Gastrocnemius medialis (tissue), 4 donors: ENCODE data around the gene HOTAIR. TPM values are rescaled to one million over a fixed set of nuclear protein-coding genes. Genes with fewer than 3 reads are reported as not detected.

Experiments used
- ATAC-seq, 2 donors: fragments of 150-250 bp; one replicate each; pipeline ENCODE4 v1.9.1; 2016
- DNase-seq, 2 donors: peaks; one replicate each; pipeline ENCODE4 v3.0.0-alpha.2; 2019
- H3K27ac ChIP-seq, 4 donors: fragments of 200-600 bp; sonication (generic); 1 replicate in 1 of 4; 2 replicates in 3 of 4; pipeline ENCODE4 v1.5.1; 2016 to 2018; ENCODE audit warnings: mild to moderate bottlenecking in 2 of 4, moderate library complexity in 1 of 4
- H3K27me3 ChIP-seq, 3 donors: fragments of 200-600 bp; sonication (generic) in 2 of 3; 1 replicate in 1 of 3; 2 replicates in 2 of 3; pipeline versions ENCODE4 v1.5.1 to v1.6.0; 2016 to 2019; ENCODE audit warnings: mild to moderate bottlenecking in 1 of 3, moderate library complexity in 1 of 3
- H3K36me3 ChIP-seq, 2 donors: fragments of 200-600 bp; sonication (generic) in 1 of 2; one replicate each; pipeline ENCODE4 v1.5.1; 2017 to 2018
- H3K4me1 ChIP-seq, 2 donors: fragments of 200-600 bp; sonication (generic) in 1 of 2; one replicate each; pipeline ENCODE4 v1.5.1; 2016 to 2017; ENCODE audit warnings: mild to moderate bottlenecking in 2 of 2
- H3K4me3 ChIP-seq, 4 donors: fragments of 200-600 bp; sonication (generic) in 3 of 4; 1 replicate in 1 of 4; 2 replicates in 3 of 4; pipeline ENCODE4 v1.5.1; 2016 to 2019; ENCODE audit warnings: mild to moderate bottlenecking in 2 of 4
- H3K9me3 ChIP-seq, 3 donors: fragments of 200-600 bp; sonication (generic) in 2 of 3; 1 replicate in 1 of 3; 2 replicates in 2 of 3; pipeline ENCODE4 v1.5.1; 2016 to 2019
- POLR2A ChIP-seq, 2 donors: fragments of 450-650 bp; IDR thresholded peaks; one replicate each; pipeline ENCODE4 v1.6.1; 2017; ENCODE audit warnings: antibody characterized with exemption in 2 of 2, mild to moderate bottlenecking in 2 of 2, moderate library complexity in 2 of 2
- in situ Hi-C, 4 donors: fragments of 200-750 bp; cut with MboI; loops; one replicate each; pipeline versions ENCODE4 v1.15.0 to v1.8.0; 2017; ENCODE audit warnings: low sequenced_read_pairs in 4 of 4
- intact Hi-C: fragments of 100-400 bp; cut with DNase I; formaldehyde crosslinking; loops from one replicate; pipeline ENCODE4 v1.15.1; 2023; ENCODE audit warnings: low total_unique reads
- total RNA-seq, 4 donors: library from RNA; depleted of rRNA; stranded (reverse); fragments of >200 nt; gene quantifications; one replicate each; pipeline versions ENCODE4 v1.1.0 to v1.2.3, GENCODE V29; 2016
- TF ChIP-seq, protein P1 (sequence below), 5 experiments: fragments of 450-650 bp in 3 of 5; fragments of 200-600 bp in 2 of 5; sonication (generic) in 2 of 5; IDR thresholded peaks in 4 of 5; conservative IDR thresholded peaks in 1 of 5; 1 replicate in 4 of 5; 2 replicates in 1 of 5; pipeline ENCODE4 v1.5.1; 2016 to 2019; ENCODE audit warnings: antibody characterized with exemption in 5 of 5, mild to moderate bottlenecking in 3 of 5, moderate library complexity in 3 of 5

The HOTAIR gene
- total RNA-seq, 4 donors from 2014 or later: 0.35 to 0.83 (median 0.56) TPM; not detected in 1

- peaks cover 24 to 25% of the 10 kb centered on the region in 2 donors for H3K4me1 ChIP-seq
- H3K27me3 ChIP-seq: peaks cover 0 to 4% (median 0%) of the 10 kb centered on the region in 3 donors
- no peaks in the 10 kb centered on the region for H3K36me3 ChIP-seq
- in situ Hi-C loops: loop anchor here in 3 of 4 donors (25.0 kb wide), 3 partner anchors 214 to 1714 kb away; partner anchors contain the start of genes GPR84 (in 2 of the 3), BLOC1S1 (in 1 of the 3), ITGA7 (in 1 of the 3) and RDH5 (in 1 of the 3)
- no peaks in the 10 kb centered on the region for H3K9me3 ChIP-seq
- TF ChIP-seq POLR2A (IDR thresholded peaks at IDR 0.05): peak in 1 of 2 donors; percentile 1
- TF ChIP-seq, protein P1, sequence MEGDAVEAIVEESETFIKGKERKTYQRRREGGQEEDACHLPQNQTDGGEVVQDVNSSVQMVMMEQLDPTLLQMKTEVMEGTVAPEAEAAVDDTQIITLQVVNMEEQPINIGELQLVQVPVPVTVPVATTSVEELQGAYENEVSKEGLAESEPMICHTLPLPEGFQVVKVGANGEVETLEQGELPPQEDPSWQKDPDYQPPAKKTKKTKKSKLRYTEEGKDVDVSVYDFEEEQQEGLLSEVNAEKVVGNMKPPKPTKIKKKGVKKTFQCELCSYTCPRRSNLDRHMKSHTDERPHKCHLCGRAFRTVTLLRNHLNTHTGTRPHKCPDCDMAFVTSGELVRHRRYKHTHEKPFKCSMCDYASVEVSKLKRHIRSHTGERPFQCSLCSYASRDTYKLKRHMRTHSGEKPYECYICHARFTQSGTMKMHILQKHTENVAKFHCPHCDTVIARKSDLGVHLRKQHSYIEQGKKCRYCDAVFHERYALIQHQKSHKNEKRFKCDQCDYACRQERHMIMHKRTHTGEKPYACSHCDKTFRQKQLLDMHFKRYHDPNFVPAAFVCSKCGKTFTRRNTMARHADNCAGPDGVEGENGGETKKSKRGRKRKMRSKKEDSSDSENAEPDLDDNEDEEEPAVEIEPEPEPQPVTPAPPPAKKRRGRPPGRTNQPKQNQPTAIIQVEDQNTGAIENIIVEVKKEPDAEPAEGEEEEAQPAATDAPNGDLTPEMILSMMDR (IDR thresholded peaks at IDR 0.05 in 4 of 5, conservative IDR thresholded peaks at IDR 0.05 in 1 of 5): peak in 1 of 5 experiments; percentile 16
- H3K27ac ChIP-seq: peak overlapping the region; percentile 94 to 100 (median 98)
- intact Hi-C loops: loop anchor here (10.0 kb wide), 2 partner anchors 954 to 1726 kb away; partner anchors contain the start of genes CD63 and RDH5
- DNase-seq: no peak
- peak overlapping the region; percentile 64 to 88 (median 80) for H3K4me3 ChIP-seq
- no peak for ATAC-seq
These were observed 23.6 kb upstream of the HOTAIR start for GRCh38 chr12:53998110-53998899.

- H3K36me3 ChIP-seq: no peaks in the 10 kb centered on the region
- DNase-seq (peak in 1 of 2 donors; percentile 78), ATAC-seq (peak in 1 of 2 donors; percentile 2)
- H3K9me3 ChIP-seq: no peaks in the 10 kb centered on the region
- peak overlapping the region; percentile 64 to 88 (median 80) for H3K4me3 ChIP-seq
- H3K4me1 ChIP-seq: peaks cover 29% of the 10 kb centered on the region in 2 donors
- peaks cover 0 to 4% (median 0%) of the 10 kb centered on the region in 3 donors for H3K27me3 ChIP-seq
- in situ Hi-C loops: loop anchor here in 3 of 4 donors (25.0 kb wide), 3 partner anchors 215 to 1715 kb away; partner anchors contain the start of genes GPR84 (in 2 of the 3), BLOC1S1 (in 1 of the 3), ITGA7 (in 1 of the 3) and RDH5 (in 1 of the 3)
- TF ChIP-seq, protein P1 (IDR thresholded peaks at IDR 0.05 in 4 of 5, conservative IDR thresholded peaks at IDR 0.05 in 1 of 5): no peak
- TF ChIP-seq POLR2A (IDR thresholded peaks at IDR 0.05): peak; percentile 11 to 22
- intact Hi-C loops: loop anchor here (10.0 kb wide), 2 partner anchors 953 to 1727 kb away; partner anchors contain the start of genes CD63 and RDH5
- H3K27ac ChIP-seq: peak overlapping the region; percentile 94 to 100 (median 98)
These were observed 22.7 kb upstream of the HOTAIR start for GRCh38 chr12:53997204-53998109.

DNA sequence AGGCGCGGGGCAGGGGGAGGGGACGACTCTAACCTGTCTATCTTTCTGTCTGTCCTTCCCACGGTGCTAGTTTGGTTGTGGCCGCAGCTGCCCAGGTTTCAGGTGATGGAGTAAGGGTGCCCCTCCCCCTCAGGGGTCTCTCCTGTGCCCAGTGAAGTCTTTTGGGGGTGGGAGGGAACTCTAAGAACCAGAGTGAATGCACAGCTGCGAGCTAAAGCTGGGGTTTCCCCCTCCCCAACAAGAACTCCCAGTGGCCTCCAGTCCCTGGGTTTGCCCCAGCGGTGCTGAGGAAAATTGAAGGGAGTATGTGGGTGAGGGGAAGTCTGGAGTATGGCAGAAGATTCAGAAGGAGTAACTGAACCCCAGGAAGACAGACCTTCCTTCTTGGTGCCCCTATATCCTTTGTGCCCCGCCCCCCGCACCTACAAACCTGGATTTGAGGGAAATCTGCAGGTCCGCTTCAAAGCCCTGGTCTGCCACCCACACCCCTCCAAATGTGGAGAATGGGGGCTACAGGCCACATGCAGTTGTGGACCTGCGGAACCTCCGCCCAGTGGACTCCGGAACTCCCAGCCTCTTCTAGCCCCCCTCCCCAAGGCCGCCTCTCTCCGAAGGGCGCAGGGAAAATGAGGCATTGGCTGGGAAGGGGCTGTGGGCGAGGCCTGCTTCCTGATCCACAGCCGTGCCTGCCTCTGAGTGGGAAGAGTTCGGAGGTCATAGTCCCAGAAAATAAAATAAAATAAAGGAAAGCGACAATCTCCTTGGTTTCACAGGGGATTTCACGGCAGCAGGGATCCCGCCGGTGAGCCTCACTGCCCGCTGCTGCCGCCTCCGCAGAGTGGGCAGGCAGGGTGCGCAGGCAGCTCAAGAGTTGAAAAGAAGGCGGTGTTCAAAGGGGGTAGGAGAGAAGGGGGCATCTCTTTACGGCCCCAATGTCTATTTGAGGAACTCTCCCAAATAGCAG lies 21.8 kb upstream of the HOTAIR start:
- in situ Hi-C loops (loop anchor here in 3 of 4 donors (25.0 kb wide), 3 partner anchors 216 to 1716 kb away; partner anchors contain the start of genes GPR84 (in 2 of the 3), BLOC1S1 (in 1 of the 3), ITGA7 (in 1 of the 3) and RDH5 (in 1 of the 3)), intact Hi-C loops (loop anchor here (10.0 kb wide), 2 partner anchors 952 to 1728 kb away; partner anchors contain the start of genes CD63 and RDH5)
- Histone ChIP-seq H3K27ac (peak overlapping the region; percentile 94 to 100 (median 98)), H3K36me3 (no peaks in the 10 kb centered on the region), H3K9me3 (no peaks in the 10 kb centered on the region), H3K27me3 (peaks cover 0 to 4% (median 0%) of the 10 kb centered on the region in 3 donors), H3K4me3 (peak overlapping the region; percentile 64 to 88 (median 80)), H3K4me1 (peaks cover 29 to 38% of the 10 kb centered on the region in 2 donors)
- peak in 1 of 2 donors; percentile 49 for DNase-seq
- TF ChIP-seq, protein P1 (IDR thresholded peaks at IDR 0.05 in 4 of 5, conservative IDR thresholded peaks at IDR 0.05 in 1 of 5): peak in 1 of 5 experiments; percentile 13
- TF ChIP-seq POLR2A (IDR thresholded peaks at IDR 0.05): no peak
- ATAC-seq: peak in 1 of 2 donors; percentile 7
